AG09319 (cell line): ENCODE results near the gene CFAP99.
"Not testable (repeated sequence)": the region's sequence is repeated elsewhere in the genome, so short reads cannot be mapped to it uniquely, and the experiment has no call there.

Experiments used
- DNase-seq: peaks from one replicate; pipeline ENCODE4 v3.0.0-alpha.2; 2010; ENCODE audit warnings: low read depth; ENCODE audit errors: extremely low read depth
- CTCF ChIP-seq: IDR thresholded peaks from 2 replicates; pipeline ENCODE4 v1.5.1; 2011; ENCODE audit warnings: low read depth, mild to moderate bottlenecking, inconsistent platforms, low read length, moderate library complexity

Gene CFAP99

GRCh38 chr4:2377241-2377640 lies 41.5 kb upstream of the CFAP99 start:
- DNase-seq, result no peak

GRCh38 chr4:2378401-2378800 lies 40.4 kb upstream of the CFAP99 start:
- no peak for DNase-seq
- TF ChIP-seq CTCF, result no peak

More at GRCh38 chr4:2377241-2377640, 41.5 kb upstream of the CFAP99 start:
- TF ChIP-seq CTCF, result no peak

- no peak for DNase-seq
- no peak for TF ChIP-seq CTCF
Measured at GRCh38 chr4:2378898-2379297, 39.9 kb upstream of the CFAP99 start.

GRCh38 chr4:2380589-2380988 lies 38.2 kb upstream of the CFAP99 start:
- DNase-seq, result not testable (repeated sequence)

GRCh38 chr4:2382769-2383202 lies 36.0 kb upstream of the CFAP99 start:
- not testable (repeated sequence) for DNase-seq

- DNase-seq, result not testable (repeated sequence)
Measured at GRCh38 chr4:2383220-2383631, 35.5 kb upstream of the CFAP99 start.

GRCh38 chr4:2383760-2384159 lies 35.0 kb upstream of the CFAP99 start:
- TF ChIP-seq CTCF, result no peak

GRCh38 chr4:2384245-2384644 lies 34.5 kb upstream of the CFAP99 start:
- DNase-seq, result no peak

More at GRCh38 chr4:2383760-2384159, 35.0 kb upstream of the CFAP99 start:
- DNase-seq, result no peak

GRCh38 chr4:2385516-2385915 lies 33.2 kb upstream of the CFAP99 start:
- TF ChIP-seq CTCF, result no peak
- no peak for DNase-seq

More at GRCh38 chr4:2384245-2384644, 34.5 kb upstream of the CFAP99 start:
- no peak for TF ChIP-seq CTCF
